NCI-H1694 (cell line): Measurements from ENCODE around the gene TEX11.
"Not testable (repeated sequence)": the region's sequence is repeated elsewhere in the genome, so short reads cannot be mapped to it uniquely, and the experiment has no call there.

Experiments used
- DNase-seq: peaks from one replicate; lab custom pipeline; 2025; lab: John Stamatoyannopoulos, UW

The TEX11 gene

GRCh38 chrX:70592091-70592490 is 316.4 kb downstream of the TEX11 start:
- no peak for DNase-seq

DNA sequence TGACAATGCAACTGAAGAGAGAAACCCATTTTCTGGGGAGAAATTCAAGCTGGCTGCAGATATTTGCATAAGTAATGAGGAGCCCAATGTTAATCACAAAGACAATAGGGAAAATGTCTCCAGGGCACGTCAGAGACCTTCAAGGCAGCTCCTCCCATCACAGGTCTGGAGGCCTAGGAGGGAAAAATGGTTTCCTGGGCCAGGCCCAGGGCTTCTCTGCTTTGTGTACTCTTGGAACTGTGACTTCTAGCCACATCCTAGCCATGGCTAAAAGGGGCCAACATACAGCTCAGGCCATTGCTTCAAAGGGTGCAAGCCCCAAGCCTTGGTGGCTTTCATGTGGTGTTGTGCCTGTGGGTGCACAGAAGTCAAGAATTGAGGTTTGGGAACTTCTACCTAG is 321.4 kb downstream of the TEX11 start:
- not testable (repeated sequence) for DNase-seq

DNA sequence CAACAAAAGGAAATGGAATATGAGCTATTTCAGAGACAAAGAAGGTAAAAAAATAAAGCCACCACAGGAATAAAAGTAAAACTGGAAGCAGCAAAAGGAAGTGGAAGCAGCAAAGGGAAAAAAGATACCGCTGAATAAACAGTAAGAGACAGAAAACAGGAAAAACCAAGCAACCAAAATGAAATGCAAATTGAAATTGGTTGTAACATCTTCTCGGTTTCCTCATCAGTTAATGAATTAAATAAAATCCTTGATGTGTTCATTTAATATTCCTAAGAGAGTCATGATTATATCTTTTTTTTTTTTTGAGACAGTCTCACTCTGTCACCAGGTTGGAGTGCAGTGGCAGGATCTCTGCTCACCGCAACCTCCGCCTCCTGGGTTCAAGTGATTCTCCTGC is 331.1 kb downstream of the TEX11 start:
- DNase-seq = no peak

DNA sequence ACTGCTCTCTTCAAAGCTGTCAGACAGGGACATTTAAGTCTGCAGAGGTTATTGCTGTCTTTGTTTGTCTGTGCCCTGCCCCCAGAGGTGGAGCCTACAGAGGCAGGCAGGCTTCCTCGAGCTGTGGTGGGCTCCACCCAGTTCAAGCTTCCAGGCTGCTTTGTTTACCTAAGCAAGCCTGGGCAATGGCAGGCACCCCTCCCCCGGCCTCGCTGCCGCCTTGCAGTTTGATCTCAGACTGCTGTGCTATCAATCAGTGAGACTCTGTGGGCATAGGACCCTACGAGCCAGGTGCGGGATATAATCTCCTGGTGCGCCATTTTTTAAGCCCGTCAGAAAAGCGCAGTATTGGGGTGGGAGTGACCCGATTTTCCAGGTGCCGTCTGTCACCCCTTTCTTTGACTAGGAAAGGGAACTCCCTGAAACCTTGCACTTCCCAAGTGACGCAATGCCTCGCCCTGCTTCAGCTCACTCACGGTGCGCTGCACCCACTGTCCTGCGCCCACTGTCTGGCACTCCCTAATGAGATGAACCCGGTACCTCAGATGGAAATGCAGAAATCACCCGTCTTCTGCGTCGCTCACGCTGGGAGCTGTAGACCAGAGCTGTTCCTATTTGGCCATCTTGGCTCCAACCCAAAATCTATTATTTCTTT is 338.5 kb downstream of the TEX11 start:
- not testable (repeated sequence) for DNase-seq

GRCh38 chrX:70554948-70555347 is 353.6 kb downstream of the TEX11 start:
- DNase-seq = no peak

DNA sequence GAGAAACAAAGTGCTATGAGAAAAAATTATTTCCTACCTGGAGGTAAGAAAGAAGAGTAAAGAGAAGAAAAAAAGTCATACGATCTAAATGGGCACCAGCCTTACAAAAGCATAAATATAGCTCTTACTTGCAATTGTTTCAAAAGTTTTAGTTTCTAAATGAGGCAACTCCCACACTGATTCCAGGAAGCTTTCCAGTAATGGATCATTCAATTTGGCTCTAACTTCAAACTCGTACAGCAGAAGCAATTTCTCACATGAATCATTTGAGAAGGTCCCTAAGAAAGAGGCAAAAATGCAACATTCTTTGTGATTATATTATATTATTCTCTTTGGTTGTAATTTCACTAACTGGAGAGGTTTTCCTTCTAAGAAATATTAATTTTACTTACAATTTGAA is 354.0 kb downstream of the TEX11 start:
- DNase-seq = no peak

DNA sequence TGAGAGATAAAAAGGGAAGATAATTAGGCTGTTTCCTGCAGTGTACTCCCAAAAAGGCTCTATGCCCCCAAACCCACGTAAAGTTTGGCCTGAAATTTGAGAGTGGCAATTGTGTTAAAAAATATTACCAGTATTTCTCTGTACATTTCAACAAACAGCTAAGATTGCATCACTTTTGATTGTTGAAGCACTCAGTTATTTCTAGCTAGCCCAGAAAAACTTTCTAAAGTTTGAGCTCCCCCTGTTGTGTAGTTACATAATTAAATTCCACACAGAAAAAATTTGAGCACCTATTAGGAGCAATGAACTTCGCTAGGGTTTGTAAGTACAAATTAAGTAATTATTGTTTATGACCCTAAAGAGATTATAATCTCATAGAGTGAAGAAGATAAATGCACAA is 354.4 kb downstream of the TEX11 start:
- no peak for DNase-seq

DNA sequence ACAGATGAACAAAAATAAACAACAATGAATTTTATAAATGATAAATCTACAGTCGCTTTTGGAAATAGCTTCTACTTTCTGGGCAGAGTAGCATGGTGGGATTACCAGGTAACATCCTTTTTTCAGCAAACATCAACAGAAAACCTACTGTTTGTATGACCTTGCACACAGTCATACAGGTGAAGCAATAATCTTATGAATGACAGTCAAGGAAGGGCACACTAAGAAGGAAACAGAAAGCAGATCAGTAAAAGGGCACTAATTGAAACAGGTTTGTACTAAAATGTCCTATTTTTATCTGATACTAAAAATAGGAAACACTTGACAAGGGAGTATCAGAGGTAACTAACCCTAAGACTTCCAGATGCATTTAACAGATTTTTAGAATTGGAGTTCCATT is 355.0 kb downstream of the TEX11 start:
- DNase-seq = no peak

DNA sequence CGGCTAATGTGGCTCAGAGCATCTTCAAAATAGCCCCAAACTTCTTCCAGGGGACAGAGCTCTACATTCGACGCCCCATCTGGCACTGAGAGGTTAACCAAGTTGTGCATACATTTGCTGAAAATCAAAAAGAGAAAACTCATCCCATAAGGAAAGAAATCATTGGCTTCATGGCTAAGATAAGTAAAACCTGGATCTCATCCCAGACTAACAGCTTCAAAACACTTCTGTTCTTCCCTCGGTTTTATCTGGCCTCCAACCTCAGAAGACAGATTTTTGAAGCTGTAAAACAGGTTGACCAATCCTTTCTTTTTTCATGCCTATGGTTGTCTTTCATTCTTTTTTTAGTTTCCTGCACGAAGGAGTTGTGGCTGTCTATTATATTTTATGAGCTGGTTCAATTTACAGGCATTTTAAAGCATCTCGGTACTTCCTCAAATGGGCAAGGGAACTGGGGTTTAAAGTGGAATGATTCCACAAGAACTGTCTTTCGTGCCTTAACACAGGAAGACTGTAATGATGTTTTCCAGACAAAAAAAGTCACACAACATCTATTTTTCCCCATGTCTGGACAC is 356.3 kb downstream of the TEX11 start:
- no peak for DNase-seq

GRCh38 chrX:70549429-70549828 is 359.1 kb downstream of the TEX11 start:
- no peak for DNase-seq

DNA sequence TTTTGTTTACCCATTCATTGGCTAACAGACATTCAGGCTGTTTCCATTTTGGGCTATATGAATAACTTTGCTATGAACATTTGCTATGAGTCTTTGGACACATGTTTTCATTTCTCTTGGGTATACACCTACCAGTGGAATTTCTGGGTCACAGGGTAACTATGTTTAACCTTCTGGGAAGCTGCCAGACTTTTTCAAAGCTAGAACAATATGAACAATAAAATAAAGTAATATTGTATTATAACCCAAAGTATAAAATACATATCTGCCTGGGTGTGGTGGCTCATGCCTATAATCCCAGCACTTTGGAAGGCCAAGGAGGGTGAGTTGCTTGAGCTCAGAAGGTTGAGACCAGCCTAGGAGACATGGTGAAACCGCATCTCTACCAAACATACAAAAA is 373.3 kb downstream of the TEX11 start:
- no peak for DNase-seq

- no peak for DNase-seq
These were observed 380.7 kb downstream of the TEX11 start for GRCh38 chrX:70527610-70528345.

DNA sequence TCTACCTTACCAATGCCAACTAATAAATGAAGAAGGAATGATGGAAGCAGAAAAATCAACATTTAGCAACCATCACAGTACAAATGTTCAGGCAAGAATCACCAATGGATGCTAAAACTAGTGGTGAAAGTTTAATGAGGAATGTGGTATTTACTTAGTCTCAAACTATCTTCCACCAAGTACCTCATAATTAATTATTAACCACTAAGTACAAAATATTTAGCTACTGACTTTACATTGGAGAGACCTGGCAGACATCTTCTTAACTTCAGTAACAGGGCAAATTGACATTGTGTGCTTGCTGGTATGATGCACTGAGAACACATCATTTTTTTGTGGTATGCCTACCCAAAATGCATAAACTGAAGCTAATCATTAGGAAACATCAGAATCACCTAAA is 381.5 kb downstream of the TEX11 start:
- no peak for DNase-seq

GRCh38 chrX:70525733-70526132 is 382.8 kb downstream of the TEX11 start:
- no peak for DNase-seq

- not testable (repeated sequence) for DNase-seq
These were observed 392.8 kb downstream of the TEX11 start for GRCh38 chrX:70515692-70516091.

GRCh38 chrX:70515270-70515669 is 393.2 kb downstream of the TEX11 start:
- not testable (repeated sequence) for DNase-seq

GRCh38 chrX:70509078-70509477 is 399.4 kb downstream of the TEX11 start:
- DNase-seq = no peak

DNA sequence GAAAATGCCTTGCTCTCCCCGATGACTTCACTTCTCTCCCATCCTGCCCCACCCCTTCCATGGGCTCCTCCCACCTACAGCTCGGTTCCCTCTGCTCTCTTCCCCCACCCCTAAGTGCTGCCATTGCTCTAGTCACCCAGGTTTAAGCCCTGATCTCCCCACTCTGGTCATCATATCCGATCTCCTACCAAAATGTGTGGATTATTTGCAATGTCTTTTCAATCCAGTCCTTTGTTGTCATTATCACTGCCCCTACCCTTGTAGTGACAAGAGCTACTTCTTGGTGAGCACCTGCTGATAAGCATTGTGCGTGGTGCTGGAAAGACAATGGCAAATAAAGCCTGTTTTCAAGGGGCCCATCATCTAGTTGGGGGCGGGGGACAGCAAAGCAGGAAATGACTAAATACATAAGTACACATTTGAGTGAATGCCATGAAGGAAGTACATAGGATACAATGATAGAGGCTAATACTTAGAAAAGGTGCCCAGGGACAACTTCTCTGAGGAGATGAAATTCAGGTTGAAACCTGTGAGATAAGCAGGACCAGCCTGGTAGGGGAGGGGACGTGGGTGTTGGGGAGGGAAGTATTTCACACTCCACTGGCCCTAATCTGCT is 400.1 kb downstream of the TEX11 start:
- no peak for DNase-seq

DNA sequence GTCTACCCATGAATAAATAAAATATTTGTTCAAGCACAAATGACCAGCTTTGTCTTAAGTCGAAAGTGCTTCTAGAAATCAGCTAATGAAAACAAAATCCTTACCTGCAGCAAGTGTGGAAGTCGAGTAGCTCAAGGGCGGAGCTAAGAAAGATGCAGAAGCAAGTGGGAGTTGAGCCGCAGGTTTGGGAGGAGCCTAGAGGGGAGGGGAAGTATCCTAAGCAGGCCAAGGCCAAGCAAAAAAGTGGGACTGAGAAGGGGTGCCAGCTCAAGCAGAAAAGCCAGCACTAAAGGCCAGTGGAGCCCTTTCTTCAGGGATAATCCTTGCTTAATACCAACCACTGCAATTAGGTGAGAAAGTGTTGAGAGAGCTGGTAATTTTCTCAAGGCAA is 403.1 kb downstream of the TEX11 start:
- DNase-seq = no peak

- DNase-seq = no peak
These were observed 403.6 kb downstream of the TEX11 start for GRCh38 chrX:70504772-70505450.

DNA sequence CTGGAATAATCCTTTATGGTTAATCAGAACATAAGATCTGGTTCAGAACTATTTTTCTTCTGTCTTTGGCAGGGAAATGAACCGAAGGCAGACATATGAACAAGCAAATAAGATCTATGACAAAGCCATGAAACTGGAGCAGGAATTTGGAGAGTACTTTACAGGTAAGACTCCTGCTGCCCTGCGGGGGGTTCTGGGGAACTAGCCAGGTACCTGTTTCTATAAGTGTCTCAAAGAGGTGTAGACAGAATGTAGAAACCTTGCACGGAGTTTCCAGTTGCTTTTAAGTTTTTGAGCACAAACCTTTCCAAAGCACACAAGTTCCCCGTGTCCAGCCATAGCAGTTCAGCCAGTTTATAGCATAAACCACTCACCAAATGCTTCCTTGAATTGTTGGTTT is 407.7 kb downstream of the TEX11 start:
- no peak for DNase-seq

DNA sequence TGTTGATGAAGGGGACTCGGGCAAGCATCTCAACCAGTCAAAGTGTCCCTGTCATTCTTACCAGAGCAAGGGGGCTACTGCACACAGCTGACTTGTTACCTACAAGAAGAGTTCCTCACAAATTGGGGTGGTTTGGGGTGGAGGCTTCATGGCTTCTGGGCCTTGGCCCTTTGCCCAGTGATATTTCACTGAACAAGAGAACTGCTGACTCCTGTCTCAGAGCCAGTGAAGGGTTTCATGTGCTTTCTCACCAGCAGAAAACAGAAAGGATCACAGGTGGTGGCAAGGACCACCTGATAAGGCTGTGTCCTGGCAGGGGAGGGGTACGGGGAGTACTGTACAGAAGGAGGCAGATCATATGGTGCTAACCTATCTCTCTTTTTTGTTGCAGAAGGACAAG is 410.4 kb downstream of the TEX11 start:
- DNase-seq = no peak

- DNase-seq = no peak
These were observed 411.5 kb downstream of the TEX11 start for GRCh38 chrX:70497026-70497425.
